GOT3 (cell line): ENCODE results near the gene AP1S3.
"Not testable (repeated sequence)": the region's sequence is repeated elsewhere in the genome, so short reads cannot be mapped to it uniquely, and the experiment has no call there.

Experiments used
- DNase-seq: peaks from one replicate; lab custom pipeline; 2025; ENCODE audit warnings: mixed read lengths; lab: John Stamatoyannopoulos, UW

AP1S3 gene

GRCh38 chr2:223837287-223838061, at the start of gene AP1S3:
Gene AP1S3, minus strand, starts transcription at chr2:223837582. Its CDS starts 132 bp downstream, at chr2:223837450.
- no peak for DNase-seq

GRCh38 chr2:223887127-223887526, 49.7 kb upstream of the AP1S3 start:
- DNase-seq = no peak

DNA sequence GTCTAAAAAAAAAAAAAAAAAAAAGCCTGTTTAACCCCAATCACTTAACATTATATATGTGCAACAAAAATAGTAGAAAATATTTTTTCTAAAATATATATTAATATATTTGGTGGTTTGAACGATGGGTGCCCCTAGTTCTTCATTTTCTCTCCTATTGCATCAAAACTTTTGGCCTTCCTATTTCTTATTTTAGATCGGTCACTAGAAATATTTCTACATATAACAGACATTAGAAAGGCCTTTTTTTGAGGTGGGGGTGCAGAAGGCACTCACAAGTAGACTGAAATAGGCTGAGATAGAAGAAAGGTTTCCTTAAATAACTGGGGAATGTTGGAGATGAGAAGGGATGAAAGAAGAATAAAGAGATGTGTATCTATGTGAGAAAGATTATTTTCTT, 49.3 kb upstream of the AP1S3 start:
- DNase-seq = no peak

DNA sequence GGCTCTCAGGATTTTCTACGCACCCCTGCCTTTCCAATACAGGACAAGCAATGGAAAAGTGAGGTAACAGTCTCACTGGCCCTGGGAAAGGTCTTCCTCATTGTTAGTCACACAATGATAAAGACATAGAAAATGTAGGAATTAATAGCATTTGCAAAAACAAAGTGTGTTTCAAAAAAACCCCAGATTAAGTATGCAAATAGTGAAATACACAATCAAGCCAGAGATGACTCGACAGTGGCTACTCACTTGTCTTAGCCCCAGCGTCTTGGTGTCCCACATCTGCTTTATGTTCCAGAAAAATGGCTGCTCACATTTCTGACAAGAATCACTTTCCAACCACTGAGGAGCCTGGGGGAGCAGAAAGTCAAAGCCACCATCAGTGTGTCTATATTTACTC, 47.0 kb upstream of the AP1S3 start:
- no peak for DNase-seq

DNA sequence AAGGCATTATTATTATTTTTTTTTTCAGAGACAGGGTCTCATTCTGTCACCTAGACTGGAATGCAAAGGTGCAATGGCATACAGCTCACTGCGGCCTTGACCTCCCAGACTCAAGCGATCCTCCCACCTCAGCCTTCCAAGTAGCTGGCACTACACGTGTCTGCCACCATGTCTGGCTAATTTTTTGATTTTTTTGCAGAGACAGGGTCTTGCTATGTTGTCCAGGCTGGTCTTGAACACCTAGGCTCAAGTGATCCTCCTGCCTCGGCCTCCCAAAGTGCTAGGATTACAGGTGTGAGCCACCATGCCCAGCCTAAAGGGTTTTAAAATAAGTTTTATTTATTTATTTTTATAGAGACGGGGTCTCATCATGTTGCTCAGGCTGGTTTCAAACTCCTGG, 45.3 kb upstream of the AP1S3 start:
- DNase-seq = no peak

DNA sequence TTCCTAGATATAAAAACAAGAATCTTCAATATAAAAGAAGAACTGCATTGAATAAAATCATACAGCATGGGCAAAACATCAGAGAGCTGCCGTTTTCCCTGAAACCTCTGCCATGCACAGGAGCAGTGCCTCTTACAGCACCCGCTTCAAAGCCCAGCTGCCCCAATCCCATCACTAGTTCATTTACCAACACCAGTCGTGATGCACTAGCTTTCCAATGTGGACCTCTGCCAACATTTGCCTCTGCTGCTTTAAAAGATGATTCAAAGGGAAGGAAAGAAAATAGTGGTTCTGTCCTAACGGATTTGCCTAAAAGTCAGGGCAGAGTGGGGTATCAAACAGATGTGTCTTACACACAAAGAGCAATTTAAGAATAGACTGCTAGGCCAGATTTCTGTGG, 43.4 kb upstream of the AP1S3 start:
- no peak for DNase-seq

DNA sequence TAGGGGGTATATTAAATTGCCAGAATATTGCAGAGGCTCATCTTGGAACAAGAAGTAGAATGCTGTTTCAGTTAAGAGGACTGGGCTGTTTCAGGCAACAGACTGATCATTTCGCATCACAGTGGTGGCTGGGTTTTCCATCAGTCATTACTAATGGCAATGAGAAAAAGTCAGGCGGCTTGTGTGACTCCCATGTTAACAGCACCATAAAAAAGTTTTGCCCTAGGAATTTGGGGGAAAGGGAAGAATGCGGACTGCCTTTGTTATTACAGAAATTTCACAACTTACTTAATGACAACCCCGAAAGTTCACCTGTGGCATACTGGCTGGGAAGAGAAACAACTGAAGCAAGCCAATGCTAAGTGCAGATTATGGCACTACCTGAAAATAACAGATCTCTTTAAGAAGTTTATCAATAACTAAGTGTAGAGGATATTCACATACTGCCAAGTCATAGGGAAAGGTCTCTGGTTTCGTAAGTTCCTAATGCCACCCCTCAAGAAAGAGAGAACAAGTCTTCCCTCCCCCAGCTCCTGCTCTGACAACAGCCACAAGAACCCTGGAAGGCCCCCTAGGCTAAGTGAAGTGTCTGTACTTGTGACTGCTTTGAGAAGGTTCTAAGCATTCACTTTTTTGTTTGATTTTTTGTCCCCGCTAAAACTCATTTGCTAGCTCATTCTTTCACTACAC, 40.5 kb upstream of the AP1S3 start:
- DNase-seq = no peak

- no peak for DNase-seq
Measured at GRCh38 chr2:223873672-223874071, 36.3 kb upstream of the AP1S3 start.

GRCh38 chr2:223872772-223873171, 35.4 kb upstream of the AP1S3 start:
- DNase-seq = not testable (repeated sequence)

GRCh38 chr2:223871661-223872060, 34.3 kb upstream of the AP1S3 start:
- not testable (repeated sequence) for DNase-seq

DNA sequence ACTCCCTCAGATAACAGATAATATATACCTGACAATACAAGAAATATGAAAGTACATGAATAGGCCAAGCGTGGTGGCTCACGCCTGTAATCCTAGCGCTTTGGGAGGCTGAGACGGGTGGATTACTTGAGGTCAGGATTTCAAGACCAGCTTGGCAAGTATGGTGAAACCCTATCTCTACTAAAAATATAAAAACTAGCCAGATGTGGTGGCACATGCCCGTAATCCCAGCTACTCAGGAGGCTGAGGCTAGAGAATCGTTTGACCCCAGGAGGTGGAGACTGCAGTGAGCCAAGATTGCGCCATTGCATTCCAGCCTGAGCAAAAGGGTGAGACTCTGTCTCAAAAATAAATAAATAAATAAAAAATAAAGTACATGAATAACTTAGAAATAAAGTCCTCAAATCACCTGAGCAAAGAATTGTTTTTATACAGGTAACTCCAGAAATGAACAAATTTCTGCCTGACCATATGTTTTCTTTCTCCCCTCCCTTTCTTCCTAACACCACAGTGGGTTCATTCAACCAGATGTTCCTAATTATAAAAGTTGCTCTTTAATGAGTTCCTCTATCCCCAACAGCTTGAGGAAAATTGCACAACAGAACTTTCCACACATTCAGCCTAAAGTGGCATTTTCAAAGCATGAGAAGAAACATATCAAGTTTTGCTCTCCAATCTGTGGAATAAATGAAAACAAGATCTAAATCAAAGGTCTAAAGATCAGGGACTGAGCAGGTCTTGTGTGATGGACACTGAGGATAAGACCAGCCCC, 33.6 kb upstream of the AP1S3 start:
- no peak for DNase-seq

GRCh38 chr2:223868005-223868404, 30.6 kb upstream of the AP1S3 start:
- DNase-seq = no peak

DNA sequence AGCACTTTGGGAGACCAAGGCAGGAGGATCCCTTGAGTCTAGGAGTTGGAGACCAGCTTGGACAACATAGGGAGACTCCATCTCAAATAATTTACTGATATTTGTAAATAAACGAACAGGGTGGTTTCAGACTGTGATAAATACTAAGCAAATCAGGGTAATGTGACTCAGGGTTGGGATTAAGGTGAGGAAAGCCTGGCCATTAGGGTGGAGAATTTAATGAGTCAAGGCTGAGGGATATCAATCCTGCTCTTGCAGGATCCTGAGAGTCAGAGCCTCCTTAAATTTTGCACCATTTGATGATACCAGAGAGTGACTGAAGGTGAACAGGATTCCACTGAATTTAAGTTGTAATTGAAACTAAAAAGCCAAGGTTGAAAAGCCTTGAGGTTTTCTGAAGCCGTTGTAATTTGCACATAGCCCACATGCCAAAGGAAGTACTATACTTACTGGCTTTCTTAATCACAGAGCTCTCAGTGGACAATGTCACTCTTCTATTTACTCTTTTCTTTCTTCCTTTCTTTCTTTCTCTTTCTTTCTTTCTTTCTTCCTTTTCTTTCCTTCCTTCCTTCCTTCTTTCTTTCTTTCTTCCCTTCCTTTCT, 28.6 kb upstream of the AP1S3 start:
- DNase-seq = no peak

- no peak for DNase-seq
Measured at GRCh38 chr2:223865124-223865523, 27.7 kb upstream of the AP1S3 start.

- DNase-seq = no peak
Measured at GRCh38 chr2:223863491-223863890, 26.1 kb upstream of the AP1S3 start.

DNA sequence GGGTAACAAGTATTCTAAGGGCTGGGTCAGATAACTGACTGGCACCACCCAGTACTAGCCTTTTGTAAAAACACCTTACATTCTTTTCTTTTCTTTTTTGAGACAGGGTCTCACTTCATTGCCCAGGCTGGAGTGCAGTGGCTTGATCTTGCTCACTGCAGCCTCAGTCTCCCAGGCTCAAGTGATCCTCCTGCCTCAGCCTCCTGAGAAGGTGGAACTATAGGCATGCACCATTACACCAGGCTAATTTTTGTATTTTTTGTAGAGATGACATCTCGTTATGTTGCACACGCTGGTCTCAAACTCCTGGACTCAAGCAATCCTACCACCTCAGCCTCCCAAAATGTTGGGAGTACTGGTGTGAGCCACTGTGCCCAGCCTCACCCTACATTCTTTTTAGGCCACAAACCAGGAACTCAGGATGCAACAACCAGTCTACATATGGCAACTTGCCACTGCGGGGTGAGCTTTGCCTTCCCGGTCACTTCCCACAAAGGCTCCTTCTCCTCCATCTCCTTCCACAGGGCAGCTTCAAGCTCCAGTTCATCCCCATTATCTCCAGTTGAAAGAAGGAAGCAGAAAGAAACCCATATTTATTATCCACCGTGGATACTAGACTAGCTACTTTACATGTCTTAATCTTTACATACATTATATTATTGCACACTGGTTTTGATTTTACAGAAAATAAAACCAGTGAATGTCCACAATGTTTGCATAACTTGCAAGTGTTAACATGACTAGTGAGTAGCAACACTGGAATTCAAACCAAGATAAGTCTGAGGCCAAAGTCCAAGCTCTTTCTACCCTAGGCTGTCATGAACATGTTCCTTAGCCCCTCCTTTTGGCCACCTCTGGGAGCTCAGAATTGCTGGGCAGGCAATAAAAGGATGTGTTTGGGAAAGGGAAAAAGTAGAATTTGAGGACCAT, 23.7 kb upstream of the AP1S3 start:
- DNase-seq = no peak

GRCh38 chr2:223859070-223859469, 21.7 kb upstream of the AP1S3 start:
- DNase-seq = no peak

DNA sequence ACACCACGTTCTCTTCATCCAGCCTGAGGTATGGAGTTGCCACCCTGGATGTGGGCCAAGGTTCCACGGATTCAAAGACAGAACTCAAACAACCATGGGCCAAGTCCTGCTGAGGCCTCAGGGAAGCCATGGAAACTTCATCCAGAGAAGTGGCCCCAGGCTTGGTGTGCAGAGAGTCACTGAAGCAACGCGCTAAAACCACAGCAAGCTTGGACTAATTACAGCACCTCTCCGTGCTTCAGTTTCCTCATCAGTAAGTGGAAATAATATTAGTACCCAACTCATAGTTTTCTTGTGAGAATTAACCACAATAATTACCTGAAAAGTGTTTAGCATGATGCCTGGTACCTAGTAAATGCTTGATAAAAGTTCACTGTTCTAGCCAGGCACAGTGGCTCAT, 19.2 kb upstream of the AP1S3 start:
- DNase-seq = no peak

DNA sequence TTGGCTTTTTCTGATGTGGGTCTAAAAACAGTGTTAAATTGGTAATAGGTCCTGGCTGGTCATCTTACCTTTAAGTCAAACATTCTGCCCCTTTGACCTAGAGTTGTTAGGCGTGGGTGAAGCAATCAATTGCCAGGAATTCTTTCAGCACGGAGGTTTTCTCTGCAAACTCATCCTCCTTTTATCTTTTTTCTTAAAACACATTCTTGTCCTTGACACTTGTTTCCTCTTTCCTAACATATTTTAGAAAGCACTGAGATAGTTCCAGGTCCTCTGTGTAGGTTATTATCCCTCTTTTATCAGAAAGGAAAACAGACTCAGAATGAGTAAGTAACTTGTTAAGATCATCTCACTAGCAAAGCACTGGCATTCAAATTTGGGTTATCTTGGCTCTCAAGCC, 18.6 kb upstream of the AP1S3 start:
- DNase-seq = no peak

DNA sequence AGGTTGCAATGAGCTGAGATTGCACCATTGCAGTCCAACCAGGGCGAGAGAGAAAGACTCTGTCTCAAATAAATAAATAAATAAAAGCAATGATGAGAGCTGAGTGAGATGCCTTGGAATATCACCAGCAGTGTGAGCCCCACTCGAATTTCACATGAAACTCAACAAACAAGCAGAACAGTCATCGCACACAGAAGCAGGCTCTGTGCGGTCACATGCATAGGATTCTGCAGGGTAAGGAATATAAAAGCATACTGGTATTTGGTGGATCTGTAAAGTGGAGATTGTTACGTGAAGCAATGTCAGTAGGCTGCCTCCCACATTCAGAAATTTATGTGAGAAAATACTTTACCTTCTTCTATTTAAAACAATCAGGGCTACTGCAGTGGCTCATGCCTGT, 18.0 kb upstream of the AP1S3 start:
- no peak for DNase-seq

DNA sequence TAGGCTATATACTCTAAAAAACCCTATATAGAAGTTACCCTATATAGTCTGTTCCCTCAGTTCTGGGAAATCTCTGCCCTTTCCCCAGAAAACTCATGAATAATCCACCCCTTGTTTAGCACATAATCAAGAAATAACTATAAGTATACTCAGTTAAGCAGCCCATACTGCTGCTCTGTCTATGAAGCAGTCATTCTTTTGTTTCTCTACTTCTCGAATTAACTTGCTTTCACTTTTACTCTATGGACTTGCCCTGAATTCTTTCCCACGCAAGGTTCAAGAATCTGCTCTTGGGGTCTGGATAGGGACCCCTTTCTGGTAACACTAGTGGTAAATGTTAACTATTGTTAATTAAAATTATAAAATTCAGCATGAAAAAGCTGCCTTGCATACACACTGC, 17.4 kb upstream of the AP1S3 start:
- DNase-seq = no peak
